Hepatocyte (in vitro differentiated cells): Measurements from ENCODE around the gene CERK. TPM values are rescaled to one million over a fixed set of nuclear protein-coding genes. Genes with fewer than 3 reads are reported as not detected.

Experiments used
- DNase-seq: peaks from one replicate; pipeline ENCODE4 v3.0.0-alpha.2; 2016; ENCODE audit warnings: low spot score
- H2AFZ ChIP-seq: fragments of 200-600 bp; sonication (generic); 2 replicates; pipeline ENCODE4 v1.6.0; 2016; ENCODE audit warnings: antibody characterized with exemption, mild to moderate bottlenecking
- H3K27ac ChIP-seq: fragments of 200-600 bp; sonication (generic); 2 replicates; pipeline ENCODE4 v1.5.1; 2016; ENCODE audit warnings: mild to moderate bottlenecking
- H3K27me3 ChIP-seq: fragments of 200-600 bp; sonication (generic); 2 replicates; pipeline ENCODE4 v1.6.1; 2016
- H3K36me3 ChIP-seq: fragments of 200-600 bp; sonication (generic); replicated peaks from 2 replicates; pipeline ENCODE4 v1.5.1; 2016; ENCODE audit warnings: low read depth; ENCODE audit not compliant: insufficient read depth
- H3K4me1 ChIP-seq: fragments of 200-600 bp; sonication (generic); 2 replicates; pipeline ENCODE4 v1.5.1; 2016; ENCODE audit warnings: mild to moderate bottlenecking, moderate library complexity; ENCODE audit not compliant: insufficient read depth
- H3K4me2 ChIP-seq: fragments of 200-600 bp; sonication (generic); 2 replicates; pipeline ENCODE4 v1.6.0; 2016
- H3K4me3 ChIP-seq: fragments of 200-600 bp; sonication (generic); 2 replicates; pipeline ENCODE4 v1.5.1; 2016; ENCODE audit warnings: mild to moderate bottlenecking
- H3K79me2 ChIP-seq: fragments of 200-600 bp; sonication (generic); 2 replicates; pipeline ENCODE4 v1.6.0; 2017; ENCODE audit warnings: mild to moderate bottlenecking
- H3K9me2 ChIP-seq: fragments of 200-600 bp; sonication (generic); replicated peaks from 2 replicates; pipeline ENCODE4 v1.6.0; 2017; ENCODE audit warnings: mild to moderate bottlenecking; ENCODE audit not compliant: insufficient read depth
- H3K9me3 ChIP-seq: fragments of 200-600 bp; sonication (generic); 2 replicates; pipeline ENCODE4 v1.5.1; 2016; ENCODE audit warnings: low read depth, mild to moderate bottlenecking
- H4K20me1 ChIP-seq: fragments of 200-600 bp; sonication (generic); 2 replicates; pipeline ENCODE4 v1.6.0; 2016; ENCODE audit warnings: mild to moderate bottlenecking; ENCODE audit not compliant: insufficient read depth, poor library complexity, severe bottlenecking
- EZH2 ChIP-seq: fragments of 200-600 bp; sonication (generic); IDR thresholded peaks from 2 replicates; pipeline ENCODE4 v1.6.1; 2016; ENCODE audit warnings: antibody characterized with exemption, mild to moderate bottlenecking, borderline replicate concordance
- EZH2phosphoT487 ChIP-seq: fragments of 200-600 bp; sonication (generic); IDR thresholded peaks from one replicate; pipeline ENCODE4 v1.6.1; 2018; ENCODE audit warnings: antibody characterized with exemption, mild to moderate bottlenecking, low read depth, moderate library complexity; ENCODE audit not compliant: unreplicated experiment, severe bottlenecking
- WGBS: methylation state at CpG from one replicate; pipeline ENCODE4 v1.1.6; 2016; ENCODE audit warnings: low lambda C conversion rate; ENCODE audit errors: missing lambda C conversion rate; 5-methylcytosine and 5-hydroxymethylcytosine counted together
- polyA plus RNA-seq: library from polyadenylated mRNA; unstranded; fragments of >200 nt; fragmentation: Nextera tagmentation; extraction: Ambion mirVana; gene quantifications from 2 replicates; pipeline ENCODE4 v1.2.1, GENCODE V29; 2016
- total RNA-seq: library from RNA; depleted of rRNA; stranded (reverse); fragments of >200 nt; gene quantifications from 2 replicates; pipeline ENCODE4 v1.2.3, GENCODE V29; 2014
- TF ChIP-seq, protein P1 (sequence below): fragments of 200-600 bp; sonication (generic); IDR thresholded peaks from 2 replicates; pipeline ENCODE4 v1.5.1; 2016; ENCODE audit warnings: antibody characterized with exemption, mild to moderate bottlenecking; ENCODE audit not compliant: poor library complexity

The CERK gene
- total and polyA plus RNA-seq, 2 experiments from 2014 or later = 38.6 to 59.0 TPM

DNA sequence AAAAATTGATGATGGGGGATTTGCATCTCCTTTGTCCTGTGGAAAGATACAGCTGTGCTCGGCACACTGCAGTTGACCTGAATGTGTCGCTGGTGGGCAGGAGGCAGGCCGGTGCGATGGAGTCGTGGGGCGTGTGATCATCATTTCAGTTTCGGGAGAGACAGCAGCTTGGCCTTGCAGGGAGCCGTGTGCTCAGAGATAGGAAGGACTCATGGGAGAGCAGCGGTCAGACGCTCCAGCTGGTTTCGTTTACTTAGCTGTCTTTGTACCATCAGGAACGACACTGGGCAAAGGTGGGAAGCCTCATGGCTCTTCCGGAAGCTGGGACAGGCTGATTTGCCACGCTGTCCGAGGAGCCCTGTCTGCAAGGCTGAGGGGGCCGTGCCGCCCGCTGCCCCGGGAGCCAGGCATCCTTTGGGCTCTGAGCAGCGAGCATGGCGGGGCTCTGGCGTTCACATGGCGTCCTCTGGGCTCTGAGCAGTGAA lies 85.2 kb downstream of the CERK start:
- peak; percentile 51 for DNase-seq
- Histone ChIP-seq H3K4me1 (peaks cover 22% of the 10 kb centered on the region), H3K4me2 (peak overlapping the region; percentile 44), H3K9me2 (no peaks in the 10 kb centered on the region), H3K79me2 (peaks cover 41% of the 10 kb centered on the region), H3K27ac (peak overlapping the region; percentile 89), H3K4me3 (no peak overlapping the region), H3K27me3 (no peaks in the 10 kb centered on the region), H2AFZ (no peak overlapping the region), H4K20me1 (peaks cover 3% of the 10 kb centered on the region), H3K36me3 (no peaks in the 10 kb centered on the region), H3K9me3 (no peaks in the 10 kb centered on the region)
- no peak for TF ChIP-seq EZH2
- TF ChIP-seq, protein P1, sequence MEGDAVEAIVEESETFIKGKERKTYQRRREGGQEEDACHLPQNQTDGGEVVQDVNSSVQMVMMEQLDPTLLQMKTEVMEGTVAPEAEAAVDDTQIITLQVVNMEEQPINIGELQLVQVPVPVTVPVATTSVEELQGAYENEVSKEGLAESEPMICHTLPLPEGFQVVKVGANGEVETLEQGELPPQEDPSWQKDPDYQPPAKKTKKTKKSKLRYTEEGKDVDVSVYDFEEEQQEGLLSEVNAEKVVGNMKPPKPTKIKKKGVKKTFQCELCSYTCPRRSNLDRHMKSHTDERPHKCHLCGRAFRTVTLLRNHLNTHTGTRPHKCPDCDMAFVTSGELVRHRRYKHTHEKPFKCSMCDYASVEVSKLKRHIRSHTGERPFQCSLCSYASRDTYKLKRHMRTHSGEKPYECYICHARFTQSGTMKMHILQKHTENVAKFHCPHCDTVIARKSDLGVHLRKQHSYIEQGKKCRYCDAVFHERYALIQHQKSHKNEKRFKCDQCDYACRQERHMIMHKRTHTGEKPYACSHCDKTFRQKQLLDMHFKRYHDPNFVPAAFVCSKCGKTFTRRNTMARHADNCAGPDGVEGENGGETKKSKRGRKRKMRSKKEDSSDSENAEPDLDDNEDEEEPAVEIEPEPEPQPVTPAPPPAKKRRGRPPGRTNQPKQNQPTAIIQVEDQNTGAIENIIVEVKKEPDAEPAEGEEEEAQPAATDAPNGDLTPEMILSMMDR = no peak
- no peak for TF ChIP-seq EZH2phosphoT487
- 64% methylated on average over 23 of the region's 23 CpGs for WGBS

DNA sequence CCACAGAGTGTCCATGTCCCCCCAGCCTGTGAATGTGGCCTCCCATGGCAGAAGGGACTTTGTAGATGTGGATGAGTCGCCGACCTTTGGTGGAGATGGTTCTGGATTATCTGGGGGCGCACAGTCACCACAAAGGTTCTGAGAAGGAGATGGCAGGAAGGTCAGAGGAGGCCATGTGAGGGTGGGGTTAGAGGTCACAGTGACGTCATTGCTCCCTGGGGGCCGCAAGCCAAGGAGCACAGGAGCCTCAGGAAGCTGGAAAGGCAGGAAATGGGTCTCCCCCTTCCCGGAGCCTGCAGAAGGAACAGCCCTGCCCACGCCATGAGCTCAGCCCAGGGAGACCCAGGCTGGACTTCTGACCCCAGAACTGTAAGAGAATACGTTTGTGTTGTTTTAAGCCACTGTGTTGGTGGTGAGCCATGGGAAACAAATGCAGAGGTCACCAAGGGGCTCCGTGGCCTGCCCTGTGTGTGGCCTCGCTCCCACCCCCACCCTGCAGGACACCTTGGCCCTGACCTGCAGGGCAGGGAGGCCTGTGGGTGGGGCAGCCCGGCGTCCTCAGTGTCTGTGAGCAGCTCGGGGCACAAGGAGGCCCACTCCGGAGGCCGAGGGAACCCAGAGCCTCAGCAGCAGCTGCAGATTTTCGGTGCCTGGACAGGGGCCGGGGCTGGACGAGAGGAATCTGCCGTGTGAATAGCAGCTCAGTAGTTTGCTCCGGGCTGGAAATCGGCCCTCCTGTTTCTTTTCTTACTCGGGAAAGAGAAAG lies 85.8 kb downstream of the CERK start:
- WGBS = 63% methylated on average over 22 of the region's 22 CpGs
- peak overlapping the region; percentile 44 for H3K4me2 ChIP-seq
- H2AFZ ChIP-seq = no peak overlapping the region
- peaks cover 45% of the 10 kb centered on the region for H3K79me2 ChIP-seq
- TF ChIP-seq EZH2phosphoT487 (no peak), EZH2 (no peak)
- TF ChIP-seq, protein P1 = no peak
- H4K20me1 ChIP-seq = peaks cover 3% of the 10 kb centered on the region
- H3K4me3 ChIP-seq = no peak overlapping the region
- no peaks in the 10 kb centered on the region for H3K27me3 ChIP-seq
- no peaks in the 10 kb centered on the region for H3K36me3 ChIP-seq
- peak; percentile 67 for DNase-seq
- no peaks in the 10 kb centered on the region for H3K9me2 ChIP-seq
- H3K4me1 ChIP-seq = peaks cover 27% of the 10 kb centered on the region
- H3K9me3 ChIP-seq = no peaks in the 10 kb centered on the region
- H3K27ac ChIP-seq = peak overlapping the region; percentile 89

DNA sequence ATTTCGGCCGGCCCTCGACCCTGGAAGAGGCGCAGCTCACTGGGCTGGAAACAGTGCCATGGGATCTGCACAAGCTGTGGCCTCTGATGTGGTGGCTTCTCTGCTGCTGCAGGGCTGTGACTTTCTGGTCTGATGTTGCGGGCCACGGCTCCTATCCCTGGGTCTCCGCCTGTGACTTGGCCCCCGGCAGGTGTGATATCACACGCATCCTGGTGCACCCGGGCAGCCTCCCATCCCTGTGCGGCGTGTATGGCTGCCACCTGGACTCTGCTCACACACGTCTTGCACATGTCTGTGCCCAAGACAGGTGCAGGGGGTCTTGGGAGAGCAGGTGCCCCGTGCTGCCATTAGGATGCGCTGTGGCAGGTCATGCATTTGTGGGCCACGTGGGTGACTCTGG lies 86.7 kb downstream of the CERK start:
- Histone ChIP-seq H3K27me3 (no peaks in the 10 kb centered on the region), H3K4me1 (peaks cover 34% of the 10 kb centered on the region), H3K27ac (no peak overlapping the region), H3K79me2 (peaks cover 38% of the 10 kb centered on the region), H4K20me1 (peaks cover 3% of the 10 kb centered on the region), H3K4me3 (no peak overlapping the region), H3K36me3 (no peaks in the 10 kb centered on the region), H3K9me2 (no peaks in the 10 kb centered on the region), H2AFZ (no peak overlapping the region), H3K9me3 (no peaks in the 10 kb centered on the region), H3K4me2 (no peak overlapping the region)
- 95% methylated on average over 16 of the region's 16 CpGs for WGBS
- TF ChIP-seq EZH2 (no peak), EZH2phosphoT487 (no peak)
- TF ChIP-seq, protein P1 = no peak
- no peak for DNase-seq
